Fibroblast of the aortic adventitia (primary cell): ENCODE results near the gene KIAA1755. TPM values are rescaled to one million over a fixed set of nuclear protein-coding genes. Genes with fewer than 3 reads are reported as not detected.
A peak's percentile ranks its signal among the peaks of the same experiment; 100 is the strongest.

ENCODE experiments used
- DNase-seq: peaks from one replicate; pipeline ENCODE4 v3.0.0-alpha.2; 2010; ENCODE audit warnings: low read depth
- H3K4me3 ChIP-seq: 2 replicates; pipeline ENCODE4 v1.5.1; 2011; ENCODE audit warnings: low read depth, mild to moderate bottlenecking, control low read depth, low read length, moderate library complexity
- total RNA-seq: library from RNA; depleted of rRNA; stranded (reverse); fragments of >200 nt; gene quantifications from 2 replicates; pipeline ENCODE4 v1.2.3, GENCODE V29; 2012; ENCODE audit warnings: low replicate concordance
- TF ChIP-seq, protein P1 (sequence below): IDR thresholded peaks from 2 replicates; pipeline ENCODE4 v1.5.1; 2011; ENCODE audit warnings: mild to moderate bottlenecking, low read length, control low read depth, inconsistent platforms; ENCODE audit not compliant: insufficient read depth

The KIAA1755 gene
- total RNA-seq, 1 donor, result 10.8 TPM

GRCh38 chr20:38193586-38194105 is 66.9 kb downstream of the KIAA1755 start:
- H3K4me3 ChIP-seq, result no peak overlapping the region
- no peak for DNase-seq
- TF ChIP-seq, protein P1, sequence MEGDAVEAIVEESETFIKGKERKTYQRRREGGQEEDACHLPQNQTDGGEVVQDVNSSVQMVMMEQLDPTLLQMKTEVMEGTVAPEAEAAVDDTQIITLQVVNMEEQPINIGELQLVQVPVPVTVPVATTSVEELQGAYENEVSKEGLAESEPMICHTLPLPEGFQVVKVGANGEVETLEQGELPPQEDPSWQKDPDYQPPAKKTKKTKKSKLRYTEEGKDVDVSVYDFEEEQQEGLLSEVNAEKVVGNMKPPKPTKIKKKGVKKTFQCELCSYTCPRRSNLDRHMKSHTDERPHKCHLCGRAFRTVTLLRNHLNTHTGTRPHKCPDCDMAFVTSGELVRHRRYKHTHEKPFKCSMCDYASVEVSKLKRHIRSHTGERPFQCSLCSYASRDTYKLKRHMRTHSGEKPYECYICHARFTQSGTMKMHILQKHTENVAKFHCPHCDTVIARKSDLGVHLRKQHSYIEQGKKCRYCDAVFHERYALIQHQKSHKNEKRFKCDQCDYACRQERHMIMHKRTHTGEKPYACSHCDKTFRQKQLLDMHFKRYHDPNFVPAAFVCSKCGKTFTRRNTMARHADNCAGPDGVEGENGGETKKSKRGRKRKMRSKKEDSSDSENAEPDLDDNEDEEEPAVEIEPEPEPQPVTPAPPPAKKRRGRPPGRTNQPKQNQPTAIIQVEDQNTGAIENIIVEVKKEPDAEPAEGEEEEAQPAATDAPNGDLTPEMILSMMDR, result no peak

- DNase-seq, result no peak
- no peak overlapping the region for H3K4me3 ChIP-seq
- TF ChIP-seq, protein P1, result no peak
Measured at GRCh38 chr20:38192323-38192885, 68.1 kb downstream of the KIAA1755 start.

GRCh38 chr20:38191654-38192053 is 68.9 kb downstream of the KIAA1755 start:
- TF ChIP-seq, protein P1, result no peak
- H3K4me3 ChIP-seq, result no peak overlapping the region
- no peak for DNase-seq

- no peak for DNase-seq
- TF ChIP-seq, protein P1, result no peak
- no peak overlapping the region for H3K4me3 ChIP-seq
Measured at GRCh38 chr20:38190936-38191371, 69.6 kb downstream of the KIAA1755 start.

DNA sequence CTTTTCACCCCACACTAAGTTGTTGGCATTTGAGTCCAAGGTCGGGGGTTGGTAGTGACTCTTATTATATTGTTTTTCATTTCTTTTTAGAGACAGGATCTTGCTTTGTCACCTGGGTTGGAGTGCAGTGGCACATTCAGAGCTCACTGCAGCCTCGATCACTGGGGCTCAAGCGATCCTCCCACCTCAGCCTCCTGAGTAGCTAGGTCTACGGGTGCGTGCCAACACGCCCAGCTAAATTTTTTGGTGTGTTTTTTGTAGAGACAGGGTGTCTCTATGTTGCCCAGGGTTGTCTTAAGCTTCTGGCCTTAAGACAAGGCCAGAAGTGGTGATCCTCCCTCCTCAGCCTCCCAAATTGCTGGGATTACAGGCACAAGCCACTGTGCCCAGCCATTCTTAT is 70.4 kb downstream of the KIAA1755 start:
- H3K4me3 ChIP-seq, result no peak overlapping the region
- DNase-seq, result no peak
- TF ChIP-seq, protein P1, result no peak

- TF ChIP-seq, protein P1, result peak; percentile 42
- DNase-seq, result peak; percentile 43
- H3K4me3 ChIP-seq, result no peak overlapping the region
Measured at GRCh38 chr20:38187517-38187916, 73.0 kb downstream of the KIAA1755 start.

DNA sequence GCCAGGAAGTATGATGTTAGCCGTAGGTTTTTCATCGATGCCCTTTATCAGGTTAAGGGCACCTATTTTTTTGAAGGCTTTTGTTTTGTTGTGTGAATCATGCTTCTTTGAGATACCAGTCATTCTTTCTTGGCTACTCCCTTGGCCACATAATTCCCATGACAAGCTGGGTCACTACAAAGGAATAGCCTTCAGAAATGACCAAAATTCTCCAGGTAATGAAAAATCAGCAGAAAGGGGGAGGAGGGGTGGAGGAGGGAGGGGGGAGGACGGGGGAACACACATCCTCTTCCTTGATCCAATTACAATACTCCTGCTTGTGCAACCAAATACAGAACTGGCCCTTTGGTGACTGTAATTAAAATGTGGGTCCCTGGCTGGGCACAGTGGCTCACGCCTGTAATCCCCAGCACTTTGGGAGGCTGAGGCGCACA is 73.7 kb downstream of the KIAA1755 start:
- no peak overlapping the region for H3K4me3 ChIP-seq
- TF ChIP-seq, protein P1, result no peak
- DNase-seq, result peak; percentile 56
